ENCODE results near the gene CCL25. TPM values are rescaled to one million over a fixed set of nuclear protein-coding genes. Genes with fewer than 3 reads are reported as not detected.

Gene CCL25
- total RNA-seq, 1 experiment from 2014 or later, result not detected

DNA sequence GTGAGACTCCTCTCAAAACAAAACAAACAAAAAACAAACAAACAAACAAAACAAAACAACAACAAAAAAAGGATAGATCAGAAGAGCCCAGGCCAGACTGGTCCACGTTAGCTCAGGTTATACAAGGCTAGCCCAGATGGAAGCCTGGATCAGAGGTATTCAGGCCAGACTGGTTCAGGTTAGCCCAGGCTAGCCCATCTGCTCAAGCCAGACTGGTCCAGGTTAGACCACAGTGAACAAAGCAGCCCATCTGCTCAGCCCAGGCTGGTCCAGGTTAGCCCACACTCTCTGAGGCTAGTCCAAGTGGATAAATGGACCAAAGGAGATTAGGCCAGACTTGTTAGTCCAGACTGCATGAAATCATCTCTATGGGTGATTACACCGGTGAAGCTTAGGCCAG, 41.2 kb downstream of the CCL25 start:
- intact Hi-C loops (cut with micrococcal nuclease), result no loop called here
- no TSS peak for BruUV-seq (replicated peaks)
- TF ChIP-seq CTCF (IDR thresholded peaks at IDR 0.05; ENCODE audit: unreplicated experiment), result no peak
- H3K27me3 Mint-ChIP-seq (ENCODE audit: insufficient read depth, unreplicated experiment), result peaks cover 8% of the 10 kb centered on the region
- no peaks in the 10 kb centered on the region for H3K36me3 Mint-ChIP-seq (ENCODE audit: insufficient read depth, unreplicated experiment)
- POLR2A ChIA-PET, result no interaction called here
- no peak overlapping the region for H3K4me3 Mint-ChIP-seq (ENCODE audit: unreplicated experiment)
- H3K4me1 Mint-ChIP-seq (ENCODE audit: insufficient read depth, unreplicated experiment), result no peaks in the 10 kb centered on the region
- no peak for DNase-seq (ENCODE audit: unreplicated experiment)
- peaks cover 19% of the 10 kb centered on the region for H3K9me3 Mint-ChIP-seq (ENCODE audit: unreplicated experiment)
- no peak overlapping the region for H3K27ac Mint-ChIP-seq (ENCODE audit: low read depth, unreplicated experiment)
- CTCF ChIA-PET, result no interaction called here

- POLR2A ChIA-PET, result no interaction called here
- no peak for TF ChIP-seq CTCF (IDR thresholded peaks at IDR 0.05; ENCODE audit: unreplicated experiment)
- BruUV-seq (replicated peaks), result no TSS peak
- CTCF ChIA-PET, result interaction anchor here (0.5 to 0.6 kb wide), 2 partner anchors 63 to 223 kb away, joined by 3 to 4 read pairs; no protein-coding TSS in a partner anchor
- H3K9me3 Mint-ChIP-seq (ENCODE audit: unreplicated experiment), result peaks cover 19% of the 10 kb centered on the region
- no peak overlapping the region for H3K4me3 Mint-ChIP-seq (ENCODE audit: unreplicated experiment)
- no peaks in the 10 kb centered on the region for H3K4me1 Mint-ChIP-seq (ENCODE audit: insufficient read depth, unreplicated experiment)
- DNase-seq (ENCODE audit: unreplicated experiment), result no peak
- H3K36me3 Mint-ChIP-seq (ENCODE audit: insufficient read depth, unreplicated experiment), result no peaks in the 10 kb centered on the region
- H3K27ac Mint-ChIP-seq (ENCODE audit: low read depth, unreplicated experiment), result no peak overlapping the region
- peaks cover 14% of the 10 kb centered on the region for H3K27me3 Mint-ChIP-seq (ENCODE audit: insufficient read depth, unreplicated experiment)
- intact Hi-C loops (cut with micrococcal nuclease), result no loop called here
Observed at GRCh38 chr19:8094336-8094735, 41.8 kb downstream of the CCL25 start.

- intact Hi-C loops (cut with micrococcal nuclease), result no loop called here
- no TSS peak for BruUV-seq (replicated peaks)
Observed at GRCh38 chr19:8095354-8095886, 42.9 kb downstream of the CCL25 start.

DNA sequence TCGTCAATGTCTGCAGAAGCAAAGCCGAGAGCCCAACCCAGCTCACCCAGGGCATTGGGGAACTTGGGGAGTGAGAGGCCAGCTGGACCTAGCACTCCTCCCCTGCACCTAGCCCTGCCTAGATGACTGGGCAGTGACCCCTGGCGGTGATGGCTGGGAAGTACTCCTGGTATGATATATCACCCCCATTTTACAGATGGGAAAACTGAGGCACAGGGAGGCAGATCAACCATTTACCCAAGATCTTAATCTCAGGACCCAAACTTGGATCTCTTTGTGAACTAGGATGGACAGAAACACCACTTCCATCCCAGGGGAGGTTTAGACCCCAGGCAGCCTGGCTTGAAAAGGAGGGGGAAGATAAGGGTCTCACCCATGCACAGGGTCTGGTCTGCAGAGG, 43.5 kb downstream of the CCL25 start:
- H3K4me1 Mint-ChIP-seq (ENCODE audit: insufficient read depth, unreplicated experiment), result no peaks in the 10 kb centered on the region
- H3K27me3 Mint-ChIP-seq (ENCODE audit: insufficient read depth, unreplicated experiment), result peaks cover 19% of the 10 kb centered on the region
- H3K27ac Mint-ChIP-seq (ENCODE audit: low read depth, unreplicated experiment), result no peak overlapping the region
- H3K9me3 Mint-ChIP-seq (ENCODE audit: unreplicated experiment), result peaks cover 19% of the 10 kb centered on the region
- TF ChIP-seq CTCF (IDR thresholded peaks at IDR 0.05; ENCODE audit: unreplicated experiment), result no peak
- DNase-seq (ENCODE audit: unreplicated experiment), result no peak
- no peaks in the 10 kb centered on the region for H3K36me3 Mint-ChIP-seq (ENCODE audit: insufficient read depth, unreplicated experiment)
- intact Hi-C loops (cut with micrococcal nuclease), result no loop called here
- BruUV-seq (replicated peaks), result no TSS peak
- ChIA-PET POLR2A (no interaction called here), CTCF (interaction anchor here (0.6 kb wide), 1 partner anchor 742 kb away, joined by 3 read pairs; no protein-coding TSS in a partner anchor)
- H3K4me3 Mint-ChIP-seq (ENCODE audit: unreplicated experiment), result no peak overlapping the region

More at GRCh38 chr19:8095354-8095886, 42.9 kb downstream of the CCL25 start:
- TF ChIP-seq CTCF (IDR thresholded peaks at IDR 0.05; ENCODE audit: unreplicated experiment), result no peak
- H3K4me1 Mint-ChIP-seq (ENCODE audit: insufficient read depth, unreplicated experiment), result no peaks in the 10 kb centered on the region
- CTCF ChIA-PET, result no interaction called here
- H3K27me3 Mint-ChIP-seq (ENCODE audit: insufficient read depth, unreplicated experiment), result peaks cover 16% of the 10 kb centered on the region
- H3K27ac Mint-ChIP-seq (ENCODE audit: low read depth, unreplicated experiment), result no peak overlapping the region
- no peak overlapping the region for H3K4me3 Mint-ChIP-seq (ENCODE audit: unreplicated experiment)
- DNase-seq (ENCODE audit: unreplicated experiment), result no peak
- POLR2A ChIA-PET, result interaction anchor here (0.6 kb wide), 1 partner anchor 58 kb away, joined by 5 read pairs; no protein-coding TSS in a partner anchor
- H3K9me3 Mint-ChIP-seq (ENCODE audit: unreplicated experiment), result peaks cover 19% of the 10 kb centered on the region
- no peaks in the 10 kb centered on the region for H3K36me3 Mint-ChIP-seq (ENCODE audit: insufficient read depth, unreplicated experiment)
